GM06990 (cell line): ENCODE data around the gene WASHC3.

Source experiments
- DNase-seq: peaks from one replicate; pipeline ENCODE4 v3.0.0-alpha.2; 2011; ENCODE audit not compliant: insufficient read length; ENCODE audit errors: extremely low read depth
- H3K27me3 ChIP-seq: replicated peaks from 2 replicates; pipeline ENCODE4 v1.6.0; 2011; ENCODE audit warnings: low read length; ENCODE audit not compliant: control insufficient read depth, insufficient read depth
- H3K36me3 ChIP-seq: 2 replicates; pipeline ENCODE4 v1.5.1; 2011; ENCODE audit warnings: low read length; ENCODE audit not compliant: control insufficient read depth, insufficient read depth
- H3K4me3 ChIP-seq: replicated peaks from 2 replicates; pipeline ENCODE4 v1.5.1; 2011; ENCODE audit warnings: low read depth, mild to moderate bottlenecking, control low read depth, low read length
- CTCF ChIP-seq: IDR thresholded peaks from 2 replicates; pipeline ENCODE4 v1.5.1; 2011; ENCODE audit warnings: low read length, control low read depth, mild to moderate bottlenecking, inconsistent platforms; ENCODE audit not compliant: insufficient read depth, poor library complexity, severe bottlenecking

The WASHC3 gene

GRCh38 chr12:102043928-102044327 lies 17.9 kb downstream of the WASHC3 start:
- Histone ChIP-seq H3K4me3 (no peak overlapping the region), H3K36me3 (no peaks in the 10 kb centered on the region; the same call in none of the 2 replicates), H3K27me3 (no peaks in the 10 kb centered on the region)
- no peak for TF ChIP-seq CTCF
- DNase-seq = peak; percentile 22

DNA sequence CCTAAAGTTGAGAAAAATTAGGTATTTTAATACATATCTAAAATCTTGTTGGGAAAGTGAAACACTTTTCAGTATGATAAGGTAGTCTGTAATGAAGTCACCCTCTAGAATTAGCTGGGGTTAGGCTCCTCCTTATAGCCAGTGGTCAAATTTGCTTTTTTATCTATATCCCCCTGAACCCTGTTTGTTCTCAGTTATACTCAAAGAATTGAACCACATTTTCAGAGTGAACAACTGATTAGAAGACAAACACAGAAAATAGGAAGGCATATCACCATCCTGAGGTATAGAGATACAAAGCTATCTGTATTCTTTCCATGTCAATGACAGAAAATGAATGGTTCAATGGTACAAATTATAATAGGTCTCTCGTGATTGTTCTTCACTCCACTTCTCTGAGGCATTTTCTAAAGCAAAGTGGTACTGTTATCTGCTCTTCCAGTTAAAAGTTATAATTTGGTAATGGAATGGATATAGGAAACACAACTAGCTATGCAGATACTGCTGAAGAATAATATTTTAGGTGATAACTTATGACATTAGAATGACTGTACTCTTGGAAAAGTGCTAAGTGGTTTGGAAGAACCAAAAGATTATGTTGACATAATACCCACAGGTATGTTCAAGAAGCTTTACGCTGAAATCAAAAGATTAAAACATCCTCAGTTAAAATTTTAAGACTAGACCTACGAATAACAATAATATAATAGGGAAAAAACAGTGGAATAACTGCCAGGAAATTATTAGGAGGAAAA lies 27.6 kb downstream of the WASHC3 start:
- H3K4me3 ChIP-seq = no peak overlapping the region
- no peak for DNase-seq
- H3K27me3 ChIP-seq = no peaks in the 10 kb centered on the region
- no peak for TF ChIP-seq CTCF
- peaks cover 2% of the 10 kb centered on the region; the same call in 1 of the 2 replicates for H3K36me3 ChIP-seq

DNA sequence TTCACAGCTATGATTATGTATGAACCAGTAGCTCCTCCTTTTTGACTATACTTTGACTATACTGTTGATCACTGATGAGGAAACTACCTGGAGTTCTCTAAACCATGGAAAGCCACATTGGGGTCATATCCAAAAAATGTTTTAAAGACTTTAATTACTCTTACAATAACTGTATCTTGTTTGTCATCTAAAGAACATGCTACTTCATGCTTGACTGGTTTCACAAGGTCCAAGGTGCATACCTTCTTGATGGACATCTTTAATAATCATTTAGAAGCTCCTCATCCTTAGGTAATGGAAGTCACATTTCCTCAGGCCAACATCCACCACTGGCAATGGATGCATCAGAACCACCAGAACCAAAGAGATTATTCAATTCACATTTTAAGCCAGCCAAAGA lies 29.9 kb downstream of the WASHC3 start:
- Histone ChIP-seq H3K36me3 (0 out of 2 replicates have a peak, but pooled peaks cover 2% of the 10 kb centered on the region), H3K4me3 (no peak overlapping the region), H3K27me3 (no peaks in the 10 kb centered on the region)
- no peak for DNase-seq
- TF ChIP-seq CTCF = no peak

DNA sequence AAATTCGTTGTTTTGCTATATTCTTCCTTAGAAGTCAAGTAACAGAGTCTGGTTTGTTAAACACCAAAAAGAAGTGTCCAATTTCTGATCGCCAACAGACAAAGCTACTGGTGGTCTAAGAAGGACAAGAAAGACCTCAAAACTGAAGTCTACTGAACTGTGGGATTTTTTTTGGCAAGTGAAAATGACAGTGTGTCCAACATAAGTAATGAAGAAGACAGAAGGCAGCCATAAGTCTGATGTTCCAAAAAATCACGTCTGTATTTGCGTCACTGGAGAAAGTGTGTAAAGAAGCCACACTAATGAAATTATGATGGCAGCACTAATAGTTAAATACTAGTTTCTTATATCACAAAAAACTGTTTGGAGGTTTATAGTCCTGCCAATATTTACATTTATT lies 32.6 kb downstream of the WASHC3 start:
- TF ChIP-seq CTCF = no peak
- peaks cover 1% of the 10 kb centered on the region; the same call in 1 of the 2 replicates for H3K36me3 ChIP-seq
- no peaks in the 10 kb centered on the region for H3K27me3 ChIP-seq

GRCh38 chr12:102026728-102027127 lies 35.1 kb downstream of the WASHC3 start:
- H3K4me3 ChIP-seq = no peak overlapping the region
- no peaks in the 10 kb centered on the region for H3K27me3 ChIP-seq
- no peak for DNase-seq
- peaks cover 1% of the 10 kb centered on the region for H3K36me3 ChIP-seq
- no peak for TF ChIP-seq CTCF

More for the DNA sequence above, 32.6 kb downstream of the WASHC3 start:
- no peak overlapping the region for H3K4me3 ChIP-seq
- DNase-seq = no peak
